Activated T-cell treated with anti-CD3 and anti-CD28 coated beads for 48 hours (primary cell): ENCODE data around the gene ARHGDIG.
A peak's percentile ranks its signal among the peaks of the same experiment; 100 is the strongest.
"Not testable (repeated sequence)": the region's sequence is repeated elsewhere in the genome, so short reads cannot be mapped to it uniquely, and the experiment has no call there.

Experiments
- DNase-seq: peaks from one replicate; pipeline ENCODE4 v3.0.0-alpha.2; 2020; ENCODE audit warnings: low read depth

Gene ARHGDIG

GRCh38 chr16:280552-280951 lies at the start of gene ARHGDIG:
ARHGDIG (plus strand) TSS chr16:280591; CDS start chr16:280681, 90 bp downstream.
- DNase-seq, result no peak

- no peak for DNase-seq
Measured at GRCh38 chr16:230949-231348, 49.4 kb upstream of the ARHGDIG start.

DNA sequence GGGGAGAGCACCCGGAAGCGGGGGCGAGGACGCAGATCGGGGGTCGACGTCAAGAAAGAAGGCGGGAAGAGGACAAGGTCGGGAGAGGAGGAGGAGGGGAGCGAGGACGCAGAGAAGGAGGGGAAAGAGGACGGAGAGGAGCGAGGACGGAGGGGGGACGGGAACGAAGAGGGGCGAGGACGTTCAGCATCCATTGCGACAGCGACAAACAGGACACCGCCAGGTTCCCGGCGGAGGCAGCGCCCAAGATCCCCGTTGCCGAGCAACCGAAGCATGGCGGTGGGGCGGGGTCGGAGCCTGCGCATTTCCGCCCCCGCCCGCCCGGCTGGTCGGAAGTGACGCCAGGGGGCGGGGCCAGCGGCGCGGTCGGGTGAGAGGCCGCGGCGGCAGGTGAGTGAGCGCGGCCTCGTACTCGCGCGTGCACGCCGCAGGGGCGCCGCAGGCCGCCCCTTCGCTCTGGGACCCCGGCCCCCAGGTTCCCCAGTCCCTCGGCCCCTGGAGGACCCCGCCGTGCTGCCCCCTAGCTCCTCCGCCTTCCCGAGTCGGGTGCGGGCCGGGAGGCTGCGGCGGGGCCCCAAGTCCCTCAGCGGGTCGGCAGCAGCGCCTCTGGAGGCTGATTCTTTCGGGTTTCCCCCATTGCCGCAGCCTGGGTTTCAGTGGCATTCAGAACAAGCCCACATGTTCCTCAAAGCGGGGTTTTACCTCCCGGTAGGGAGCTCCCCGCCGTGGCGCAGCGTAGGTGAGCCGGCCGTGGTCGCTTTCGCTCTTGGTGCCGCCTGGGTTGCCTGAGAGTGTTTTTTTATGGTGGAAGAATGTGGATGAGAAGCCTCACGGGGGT lies 45.7 kb upstream of the ARHGDIG start, which contains the start of gene FAM234A:
Gene FAM234A, plus strand, starts transcription at position 354 of the 838 bp plus-strand sequence. CDS start 19,593 bp downstream, outside the sequence.
- peak; percentile 97 for DNase-seq

DNA sequence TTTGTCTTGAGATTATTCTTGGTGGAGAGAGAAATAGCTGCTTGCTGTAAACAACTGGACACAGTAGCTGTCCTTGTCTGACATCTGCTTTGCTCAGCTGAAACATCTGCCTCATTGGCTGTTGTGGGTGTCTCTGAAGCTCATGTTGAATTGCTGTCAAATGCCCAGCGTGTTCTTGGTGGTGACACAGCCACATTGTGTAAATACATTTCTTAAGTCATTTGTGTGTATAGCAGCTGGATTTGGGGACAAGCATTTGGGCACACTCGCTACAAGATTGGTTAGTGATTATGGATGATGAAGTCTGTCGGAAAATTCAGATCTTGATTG lies 40.5 kb upstream of the ARHGDIG start:
- no peak for DNase-seq

DNA sequence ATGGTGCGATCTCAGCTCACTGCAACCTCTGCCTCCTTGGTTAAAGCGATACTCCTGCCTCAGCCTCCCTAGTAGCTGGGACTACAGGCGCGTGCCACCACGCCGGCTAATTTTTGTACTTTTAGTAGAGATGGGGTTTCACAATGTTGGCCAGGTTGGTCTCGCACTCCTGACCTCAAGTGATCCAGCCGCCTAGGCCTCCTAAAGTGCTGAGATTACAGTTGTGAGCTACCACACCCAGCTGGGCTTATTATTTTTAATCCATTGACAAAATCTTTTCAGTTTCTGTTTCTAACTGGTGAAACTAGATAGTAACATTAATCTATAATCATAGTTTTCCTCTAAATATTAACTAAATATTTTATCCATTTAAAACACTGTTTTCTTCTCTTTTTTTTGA lies 39.8 kb upstream of the ARHGDIG start:
- no peak for DNase-seq

DNA sequence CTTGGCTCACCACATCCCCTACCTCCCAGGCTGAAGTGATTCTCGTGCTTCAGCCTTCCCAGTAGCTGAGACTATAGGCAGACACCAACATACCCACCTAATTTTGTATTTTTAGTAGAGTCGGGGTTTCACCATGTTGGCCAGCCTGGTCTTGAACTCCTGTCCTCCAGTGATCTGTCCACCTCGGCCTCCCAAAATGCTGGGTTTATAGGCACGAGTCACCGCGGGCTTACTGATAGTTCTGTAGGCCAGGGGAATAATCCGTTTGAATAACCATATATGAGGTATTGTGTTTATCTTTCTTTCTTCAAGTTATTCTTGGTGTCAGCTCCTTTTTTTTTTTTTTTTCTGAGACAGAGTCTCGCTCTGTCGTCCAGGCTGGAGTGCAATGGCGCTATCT lies 38.1 kb upstream of the ARHGDIG start:
- no peak for DNase-seq

DNA sequence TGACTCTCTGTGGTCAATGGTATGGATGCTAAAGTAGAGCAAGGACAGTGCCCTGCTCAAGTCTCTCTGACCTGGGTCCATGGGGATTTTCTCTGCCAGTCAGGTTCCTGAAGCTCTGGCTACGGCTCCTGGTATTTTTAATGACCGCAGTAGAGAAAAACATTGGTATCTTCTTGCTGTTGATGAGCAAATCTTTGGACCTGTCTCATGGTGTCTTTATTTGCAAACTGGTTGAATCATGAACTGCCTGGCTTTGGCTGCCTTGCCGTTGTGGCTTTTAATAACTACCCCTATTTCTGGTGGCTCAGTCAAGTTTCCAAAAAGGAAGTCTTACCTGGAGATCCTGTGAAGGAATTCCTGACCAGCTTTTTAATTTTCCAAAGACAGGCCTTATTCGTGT lies 37.0 kb upstream of the ARHGDIG start:
- no peak for DNase-seq

GRCh38 chr16:245105-245504 lies 35.3 kb upstream of the ARHGDIG start:
- no peak for DNase-seq

DNA sequence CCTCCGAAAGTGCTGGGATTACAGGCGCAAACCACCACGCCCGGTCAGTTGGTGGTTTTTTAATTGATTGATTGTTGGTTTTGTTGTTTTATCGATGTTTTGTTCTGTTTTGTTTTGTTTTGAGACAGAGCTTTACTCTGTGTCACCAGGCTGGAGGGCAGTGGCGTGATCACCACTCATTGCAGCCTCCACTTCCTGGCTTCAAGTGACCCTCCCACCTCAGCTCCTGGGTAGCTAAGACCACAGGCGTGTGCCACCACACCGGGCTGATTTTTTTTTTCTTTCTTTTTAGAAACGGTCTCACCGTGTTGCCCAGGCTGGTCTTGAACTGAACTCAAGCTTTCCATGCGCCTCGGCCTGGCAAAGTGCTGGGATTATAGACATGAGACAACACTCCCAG lies 33.4 kb upstream of the ARHGDIG start:
- no peak for DNase-seq

DNA sequence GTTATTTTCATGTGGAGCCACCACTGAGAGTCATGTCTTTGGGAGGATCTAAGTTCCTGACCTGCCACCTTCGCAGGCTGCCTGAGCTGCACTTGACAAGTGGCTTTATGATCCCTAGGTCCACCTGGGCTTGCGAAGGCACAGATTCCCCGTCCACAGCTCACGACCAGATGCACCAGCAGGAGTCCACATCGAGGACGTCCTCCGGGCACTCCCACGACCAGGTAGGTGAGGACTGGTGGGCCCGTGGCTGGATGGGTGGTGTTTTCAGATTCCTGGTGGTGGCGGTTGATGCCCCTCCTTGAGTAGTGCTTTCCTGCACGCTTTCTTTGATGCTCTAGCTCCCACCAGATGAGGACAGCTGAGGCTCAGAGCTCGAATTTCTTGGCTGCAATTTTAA lies 31.0 kb upstream of the ARHGDIG start:
- no peak for DNase-seq

DNA sequence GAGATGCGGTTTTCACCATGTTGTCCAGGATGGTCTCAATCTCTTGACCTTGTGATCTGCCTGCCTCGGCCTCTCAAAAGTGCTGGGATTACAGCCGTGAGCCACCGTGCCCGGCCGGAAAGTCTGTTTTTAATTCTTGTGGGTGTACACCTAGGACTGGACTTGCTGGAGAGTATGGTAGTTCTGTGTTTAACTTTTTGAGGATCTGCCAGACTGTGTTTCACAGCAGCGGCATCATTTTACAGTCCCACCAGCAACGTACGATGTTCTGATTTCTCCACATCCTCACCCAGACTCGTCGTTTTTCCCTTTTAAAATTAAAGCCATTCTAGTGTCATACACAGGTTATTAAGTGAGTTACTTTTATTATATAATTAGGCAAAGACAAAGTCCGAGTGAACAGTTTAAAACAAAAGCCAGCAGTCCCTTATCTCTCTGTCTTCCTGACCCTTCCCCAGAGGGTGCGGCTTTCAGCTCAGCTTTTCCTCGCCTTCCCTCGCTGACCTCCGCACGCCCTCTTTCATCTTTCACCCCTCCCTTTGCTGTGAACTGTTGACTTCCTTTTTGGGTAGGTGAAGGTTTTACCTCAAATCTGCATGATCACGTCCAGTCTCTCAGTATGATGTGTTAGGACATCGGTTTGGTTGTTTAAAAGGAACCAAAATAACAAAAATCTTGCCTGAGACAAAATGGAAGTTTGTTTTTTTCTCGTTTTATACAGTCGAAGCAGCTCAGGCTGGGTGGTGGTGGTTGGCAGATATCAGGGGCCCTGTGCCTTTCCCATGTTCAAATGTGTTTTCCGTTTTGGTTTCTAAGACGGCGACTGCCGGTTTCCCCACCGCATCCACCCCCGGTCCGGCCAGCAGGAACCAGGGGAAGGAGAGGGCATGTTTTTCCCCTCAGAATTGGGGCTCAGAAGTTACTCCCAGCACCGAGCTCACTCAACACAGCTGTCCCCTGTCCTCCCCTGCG lies 27.7 kb upstream of the ARHGDIG start:
- DNase-seq, result no peak

GRCh38 chr16:253833-254232 lies 26.6 kb upstream of the ARHGDIG start:
- DNase-seq, result no peak

DNA sequence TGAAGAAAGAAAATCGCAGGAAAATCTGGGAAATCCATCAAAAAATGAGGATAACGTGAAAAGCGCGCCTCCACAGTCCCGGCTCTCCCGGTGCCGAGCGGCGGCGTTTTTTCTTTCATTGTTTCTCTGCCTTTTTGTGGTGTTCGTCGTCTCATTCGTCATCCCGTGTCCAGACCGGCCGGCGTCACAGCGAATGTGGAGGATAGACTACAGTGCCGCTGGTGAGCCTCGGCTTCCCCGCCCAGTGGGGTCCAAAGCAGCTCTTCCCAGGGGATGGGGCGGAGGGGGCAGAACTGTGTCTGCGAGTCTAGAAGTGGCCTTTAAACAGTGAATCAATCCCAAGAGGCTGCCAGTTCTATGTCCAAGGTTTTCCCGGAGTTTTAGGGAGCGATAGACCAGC lies 25.9 kb upstream of the ARHGDIG start:
- DNase-seq, result no peak

DNA sequence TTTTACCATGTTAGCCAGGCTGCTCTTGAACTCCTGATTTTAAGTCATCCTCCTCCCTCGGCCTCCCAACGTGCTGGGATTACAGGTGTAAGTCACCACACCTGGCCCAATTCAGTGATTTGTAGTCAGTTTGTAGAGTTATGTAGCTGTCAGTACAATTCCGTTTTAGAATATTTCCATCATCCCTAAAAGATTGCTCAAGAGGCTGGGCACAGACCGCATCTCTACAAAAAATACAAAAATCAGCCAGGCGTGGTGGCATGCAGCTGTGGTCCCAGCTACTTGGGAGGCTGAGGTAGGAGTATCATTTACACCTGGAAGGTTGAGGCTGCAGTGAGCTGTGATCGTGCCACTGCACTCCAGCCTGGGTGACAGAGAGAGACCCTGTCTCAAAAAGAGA lies 25.2 kb upstream of the ARHGDIG start:
- DNase-seq, result no peak

GRCh38 chr16:258091-258490 lies 22.3 kb upstream of the ARHGDIG start:
- not testable (repeated sequence) for DNase-seq

GRCh38 chr16:259226-259625 lies 21.2 kb upstream of the ARHGDIG start:
- DNase-seq, result no peak

DNA sequence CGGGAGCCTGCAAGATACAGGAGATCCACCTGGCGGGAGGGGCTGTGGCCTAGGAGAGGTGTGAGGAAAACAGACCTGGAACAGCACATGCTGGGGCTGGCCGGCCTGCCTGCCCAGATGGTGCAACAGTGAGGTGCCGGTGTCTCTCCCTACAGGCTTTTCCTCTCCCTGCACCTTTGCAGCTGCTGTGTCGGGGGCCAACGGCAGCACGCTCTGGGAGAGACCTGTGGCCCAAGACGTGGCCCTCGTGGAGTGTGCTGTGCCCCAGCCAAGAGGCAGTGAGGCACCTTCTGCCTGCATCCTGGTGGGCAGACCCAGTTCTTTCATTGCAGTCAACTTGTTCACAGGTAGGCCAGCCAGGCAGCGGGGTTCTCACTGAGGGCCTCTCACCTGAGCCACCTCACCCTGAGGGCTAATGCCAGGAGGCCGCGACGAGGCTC lies 20.6 kb upstream of the ARHGDIG start:
- DNase-seq, result no peak

GRCh38 chr16:260326-260725 lies 20.1 kb upstream of the ARHGDIG start:
- no peak for DNase-seq

- no peak for DNase-seq
Measured at GRCh38 chr16:261031-261691, 19.2 kb upstream of the ARHGDIG start.

GRCh38 chr16:262121-262745 lies 18.2 kb upstream of the ARHGDIG start:
- DNase-seq, result no peak

DNA sequence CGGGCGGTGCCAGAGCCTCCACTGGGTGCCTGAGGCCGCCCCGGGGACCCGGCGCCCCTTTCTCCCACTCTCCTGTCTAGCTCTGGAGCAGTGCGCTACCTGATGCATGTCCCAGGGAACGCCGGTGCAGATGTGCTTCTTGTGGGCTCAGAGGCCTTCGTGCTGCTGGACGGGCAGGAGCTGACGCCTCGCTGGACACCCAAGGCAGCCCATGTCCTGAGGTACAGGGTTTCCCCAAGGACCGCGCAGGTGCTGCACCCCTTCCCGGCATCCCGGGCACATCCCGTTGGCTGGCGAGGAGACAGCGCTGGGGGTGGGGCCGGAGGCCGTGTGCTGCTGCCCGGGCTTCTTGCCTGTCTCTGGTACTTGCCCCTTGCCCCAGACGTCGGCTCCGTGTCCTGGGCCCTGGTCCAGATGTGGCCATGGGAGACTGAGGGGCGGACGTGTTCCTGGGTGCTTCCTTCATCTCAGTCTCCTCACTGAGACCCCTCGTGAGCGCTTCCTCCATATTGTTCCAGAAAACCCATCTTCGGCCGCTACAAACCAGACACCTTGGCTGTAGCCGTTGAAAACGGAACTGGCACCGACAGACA lies 17.1 kb upstream of the ARHGDIG start:
- DNase-seq, result no peak
